HG02763 (cell line): ENCODE results near the gene HOXA13.

Experiments
- ATAC-seq: cut with Tn5 transposase; IDR thresholded peaks from one replicate; pipeline ENCODE4 v1.9.1; 2021; ENCODE audit warnings: mild to moderate bottlenecking, moderate library complexity; ENCODE audit not compliant: unreplicated experiment

HOXA13 gene

GRCh38 chr7:27182861-27183681, 16.8 kb downstream of the HOXA13 start:
- ATAC-seq = no peak

- ATAC-seq = no peak
Measured at GRCh38 chr7:27182285-27182841, 17.5 kb downstream of the HOXA13 start.

GRCh38 chr7:27181795-27182275, 18.1 kb downstream of the HOXA13 start:
- no peak for ATAC-seq

- no peak for ATAC-seq
Measured at GRCh38 chr7:27180431-27181420, 19.2 kb downstream of the HOXA13 start.

- ATAC-seq = no peak
Measured at GRCh38 chr7:27179503-27180430, 20.1 kb downstream of the HOXA13 start.

GRCh38 chr7:27179030-27179429, 20.9 kb downstream of the HOXA13 start:
- no peak for ATAC-seq

GRCh38 chr7:27178366-27178765, 21.5 kb downstream of the HOXA13 start:
- no peak for ATAC-seq

GRCh38 chr7:27177795-27178320, 22.0 kb downstream of the HOXA13 start:
- no peak for ATAC-seq

GRCh38 chr7:27176962-27177794, 22.7 kb downstream of the HOXA13 start:
- ATAC-seq = no peak

- no peak for ATAC-seq
Measured at GRCh38 chr7:27176524-27176845, 23.4 kb downstream of the HOXA13 start.

- ATAC-seq = no peak
Measured at GRCh38 chr7:27175626-27176523, 24.0 kb downstream of the HOXA13 start.

GRCh38 chr7:27174874-27175625, 24.8 kb downstream of the HOXA13 start:
- no peak for ATAC-seq

- ATAC-seq = no peak
Measured at GRCh38 chr7:27173956-27174873, 25.7 kb downstream of the HOXA13 start, which contains the start of gene HOXA10. HOXA10 (minus strand) TSS chr7:27174320; CDS start chr7:27174306, 14 bp downstream.

GRCh38 chr7:27173511-27173955, 26.4 kb downstream of the HOXA13 start:
- ATAC-seq = no peak

- ATAC-seq = no peak
Measured at GRCh38 chr7:27172823-27173510, 26.9 kb downstream of the HOXA13 start.
